Loucy (cell line): ENCODE results near the gene FAM53B.

Experiments used
- EZH2phosphoT487 ChIP-seq: fragments of 200-600 bp; IDR thresholded peaks from 2 replicates; pipeline ENCODE4 v1.6.1; 2018; ENCODE audit warnings: antibody characterized with exemption, mild to moderate bottlenecking, moderate library complexity, borderline replicate concordance
- TF ChIP-seq, protein P1 (sequence below): fragments of 200-600 bp; sonication (generic); conservative IDR thresholded peaks from 2 replicates; pipeline ENCODE4 v1.5.1; 2014; ENCODE audit warnings: mild to moderate bottlenecking, antibody characterized with exemption, low read length

GRCh38 chr10:124670849-124671248 lies 73.3 kb downstream of the FAM53B start:
- TF ChIP-seq, protein P1, sequence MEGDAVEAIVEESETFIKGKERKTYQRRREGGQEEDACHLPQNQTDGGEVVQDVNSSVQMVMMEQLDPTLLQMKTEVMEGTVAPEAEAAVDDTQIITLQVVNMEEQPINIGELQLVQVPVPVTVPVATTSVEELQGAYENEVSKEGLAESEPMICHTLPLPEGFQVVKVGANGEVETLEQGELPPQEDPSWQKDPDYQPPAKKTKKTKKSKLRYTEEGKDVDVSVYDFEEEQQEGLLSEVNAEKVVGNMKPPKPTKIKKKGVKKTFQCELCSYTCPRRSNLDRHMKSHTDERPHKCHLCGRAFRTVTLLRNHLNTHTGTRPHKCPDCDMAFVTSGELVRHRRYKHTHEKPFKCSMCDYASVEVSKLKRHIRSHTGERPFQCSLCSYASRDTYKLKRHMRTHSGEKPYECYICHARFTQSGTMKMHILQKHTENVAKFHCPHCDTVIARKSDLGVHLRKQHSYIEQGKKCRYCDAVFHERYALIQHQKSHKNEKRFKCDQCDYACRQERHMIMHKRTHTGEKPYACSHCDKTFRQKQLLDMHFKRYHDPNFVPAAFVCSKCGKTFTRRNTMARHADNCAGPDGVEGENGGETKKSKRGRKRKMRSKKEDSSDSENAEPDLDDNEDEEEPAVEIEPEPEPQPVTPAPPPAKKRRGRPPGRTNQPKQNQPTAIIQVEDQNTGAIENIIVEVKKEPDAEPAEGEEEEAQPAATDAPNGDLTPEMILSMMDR, result no peak
- TF ChIP-seq EZH2phosphoT487, result no peak
